Measurements from ENCODE around the gene POLR3B. TPM values are rescaled to one million over a fixed set of nuclear protein-coding genes. Genes with fewer than 3 reads are reported as not detected.

The POLR3B gene
- total RNA-seq, 1 donor from 2014 or later: 11.8 TPM

DNA sequence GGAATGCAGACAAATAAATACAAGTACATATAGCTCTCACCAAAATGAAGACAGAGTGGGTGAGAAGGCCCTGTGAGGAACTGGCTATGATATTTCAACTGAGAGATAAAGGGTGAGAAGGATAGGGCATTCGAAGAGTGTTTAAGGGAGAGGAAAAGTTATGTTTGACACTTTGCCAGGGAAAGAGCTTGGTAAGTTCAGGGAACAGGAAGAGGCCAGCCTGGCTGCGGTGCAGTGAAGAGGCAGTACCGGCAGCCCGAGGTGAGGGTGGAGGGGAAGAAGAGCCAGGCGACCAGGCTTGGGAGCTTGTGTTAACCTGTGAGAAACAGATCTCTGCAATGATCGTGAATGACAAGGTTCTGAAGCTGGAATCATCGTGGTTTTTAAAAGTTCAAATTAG lies 140.5 kb downstream of the POLR3B start:
- peaks cover 19% of the 10 kb centered on the region for H3K4me1 Mint-ChIP-seq (ENCODE audit: low read depth)
- no peak overlapping the region for H3K27ac Mint-ChIP-seq
- DNase-seq (ENCODE audit: low spot score, unreplicated experiment): no peak
- peaks cover 11% of the 10 kb centered on the region for H3K36me3 Mint-ChIP-seq (ENCODE audit: insufficient read depth)
- no peaks in the 10 kb centered on the region for H3K9me3 Mint-ChIP-seq (ENCODE audit: low read depth)
- no peak for TF ChIP-seq CTCF (IDR thresholded peaks at IDR 0.05; ENCODE audit: unreplicated experiment)
- H3K27me3 Mint-ChIP-seq: no peaks in the 10 kb centered on the region
- no peak overlapping the region for H3K4me3 Mint-ChIP-seq (ENCODE audit: low read depth)

GRCh38 chr12:106499628-106500027 lies 142.1 kb downstream of the POLR3B start:
- TF ChIP-seq CTCF (IDR thresholded peaks at IDR 0.05; ENCODE audit: unreplicated experiment): no peak
- Mint-ChIP-seq H3K27me3 (no peaks in the 10 kb centered on the region), H3K36me3 (ENCODE audit: insufficient read depth) (peaks cover 13% of the 10 kb centered on the region), H3K4me3 (ENCODE audit: low read depth) (no peak overlapping the region), H3K9me3 (ENCODE audit: low read depth) (no peaks in the 10 kb centered on the region), H3K4me1 (ENCODE audit: low read depth) (peaks cover 5% of the 10 kb centered on the region), H3K27ac (no peak overlapping the region)
- DNase-seq (ENCODE audit: low spot score, unreplicated experiment): no peak

- TF ChIP-seq CTCF (IDR thresholded peaks at IDR 0.05; ENCODE audit: unreplicated experiment): no peak
- Mint-ChIP-seq H3K4me1 (ENCODE audit: low read depth) (no peaks in the 10 kb centered on the region), H3K27ac (no peak overlapping the region), H3K4me3 (ENCODE audit: low read depth) (no peak overlapping the region), H3K27me3 (no peaks in the 10 kb centered on the region), H3K36me3 (ENCODE audit: insufficient read depth) (peaks cover 12% of the 10 kb centered on the region), H3K9me3 (ENCODE audit: low read depth) (no peaks in the 10 kb centered on the region)
- no peak for DNase-seq (ENCODE audit: low spot score, unreplicated experiment)
These were observed 149.1 kb downstream of the POLR3B start for GRCh38 chr12:106506691-106507090.

DNA sequence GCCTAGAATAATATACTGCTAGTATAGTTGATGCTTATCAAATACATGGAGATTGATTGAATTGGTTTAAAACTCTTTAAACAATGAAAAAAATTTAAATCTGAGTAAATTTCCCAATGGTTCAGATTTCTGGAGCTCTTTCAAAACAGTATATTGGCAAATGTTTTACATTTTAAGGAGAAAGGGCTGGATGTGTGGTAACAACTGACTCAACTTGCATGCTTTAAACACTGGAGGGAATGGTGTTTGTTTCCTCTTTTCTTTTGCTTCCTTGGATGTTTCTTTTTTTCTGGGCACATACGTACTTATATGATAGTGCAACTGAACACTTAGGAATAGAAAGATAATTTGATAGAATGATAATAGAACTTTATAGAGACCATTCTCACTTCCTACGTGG lies 151.4 kb downstream of the POLR3B start:
- Mint-ChIP-seq H3K27me3 (no peaks in the 10 kb centered on the region), H3K4me3 (ENCODE audit: low read depth) (no peak overlapping the region), H3K4me1 (ENCODE audit: low read depth) (no peaks in the 10 kb centered on the region), H3K36me3 (ENCODE audit: insufficient read depth) (peaks cover 10% of the 10 kb centered on the region), H3K9me3 (ENCODE audit: low read depth) (peaks cover 2% of the 10 kb centered on the region), H3K27ac (no peak overlapping the region)
- DNase-seq (ENCODE audit: low spot score, unreplicated experiment): no peak
- TF ChIP-seq CTCF (IDR thresholded peaks at IDR 0.05; ENCODE audit: unreplicated experiment): no peak

- no peaks in the 10 kb centered on the region for H3K27me3 Mint-ChIP-seq
- H3K4me1 Mint-ChIP-seq (ENCODE audit: low read depth): no peaks in the 10 kb centered on the region
- DNase-seq (ENCODE audit: low spot score, unreplicated experiment): no peak
- H3K36me3 Mint-ChIP-seq (ENCODE audit: insufficient read depth): peaks cover 8% of the 10 kb centered on the region
- H3K9me3 Mint-ChIP-seq (ENCODE audit: low read depth): peaks cover 2% of the 10 kb centered on the region
- TF ChIP-seq CTCF (IDR thresholded peaks at IDR 0.05; ENCODE audit: unreplicated experiment): no peak
- no peak overlapping the region for H3K27ac Mint-ChIP-seq
- no peak overlapping the region for H3K4me3 Mint-ChIP-seq (ENCODE audit: low read depth)
These were observed 153.8 kb downstream of the POLR3B start for GRCh38 chr12:106511365-106511764.
